ENCODE data around the gene MBP.

The MBP gene

DNA sequence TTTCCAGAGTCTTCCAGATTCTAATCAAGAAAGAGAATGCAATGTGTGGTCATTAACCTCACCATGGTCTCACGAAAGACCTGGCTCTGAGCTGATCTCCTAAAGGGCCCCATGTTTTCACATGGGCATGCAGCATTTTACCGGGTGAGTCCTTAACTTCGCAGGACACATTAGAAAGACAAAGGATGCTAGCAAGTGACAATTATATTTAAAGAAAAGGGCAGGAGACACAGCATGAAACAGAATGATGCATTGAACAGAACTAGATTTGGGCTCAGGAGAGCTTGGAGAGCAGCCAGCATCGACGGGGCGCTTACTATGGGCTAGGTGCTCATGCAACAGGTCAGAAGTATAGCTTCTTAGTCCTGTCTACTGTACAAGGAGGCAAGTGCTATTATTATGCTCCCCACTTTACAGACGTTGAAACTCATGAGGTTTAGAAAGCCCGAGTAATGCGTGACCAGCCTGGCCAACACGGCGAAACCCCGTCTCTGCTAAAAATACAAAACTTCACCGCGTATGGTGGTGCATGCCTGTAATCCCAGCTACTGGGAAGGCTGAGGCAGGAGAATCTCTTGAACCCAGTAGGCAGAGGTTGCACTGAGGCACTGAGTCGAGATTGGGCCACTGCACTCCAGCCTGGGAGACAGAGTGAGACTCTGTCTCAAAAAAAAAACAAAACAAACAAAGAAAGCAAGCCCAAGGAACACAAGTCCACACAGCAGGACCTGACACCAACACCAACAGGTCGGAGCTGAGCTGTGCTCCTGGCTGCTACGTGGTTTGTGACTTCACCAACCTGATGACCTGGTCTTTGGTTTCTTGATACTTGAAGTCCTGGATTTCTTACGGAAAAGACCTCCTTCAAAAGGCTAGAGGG lies 16.1 kb downstream of the MBP start:
- DNase-seq (ENCODE audit: extremely low read depth in 1 of 2, low read depth in 1 of 2): no peak

DNA sequence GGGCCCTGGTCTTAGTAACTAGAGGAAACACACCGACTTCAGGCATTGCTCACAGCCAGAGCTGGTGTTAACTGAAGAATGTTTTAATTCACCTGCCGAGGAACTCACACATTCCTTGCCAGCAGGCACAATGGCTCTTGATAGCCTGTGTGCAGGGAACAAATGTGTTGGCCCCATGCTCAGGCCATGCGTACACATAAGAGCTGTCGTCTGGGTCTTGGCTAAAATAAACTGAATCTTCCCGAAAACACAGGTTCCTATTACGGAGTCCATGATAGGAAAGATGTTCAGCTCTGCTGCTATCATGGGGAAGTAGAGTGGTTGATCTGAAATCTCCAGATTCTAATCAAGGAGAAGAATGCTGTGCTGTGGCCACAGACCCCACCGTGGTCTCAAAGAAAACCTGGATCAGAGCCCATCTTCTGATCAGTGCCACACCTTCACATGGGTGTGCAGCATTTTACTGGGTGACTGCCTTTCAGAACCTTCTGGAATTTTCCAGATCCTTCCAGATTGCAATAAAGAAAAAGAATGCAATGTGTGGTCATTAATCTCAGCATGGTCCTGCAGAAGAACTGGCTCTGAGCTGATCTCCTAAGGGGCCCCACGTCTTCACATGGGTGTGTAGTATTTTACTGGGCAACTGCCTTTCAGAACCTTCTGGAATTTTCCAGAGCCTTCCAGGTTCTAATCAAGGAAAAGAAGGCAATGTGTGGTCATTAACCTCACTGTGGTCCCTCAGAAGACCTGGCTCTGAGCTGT lies 17.2 kb downstream of the MBP start:
- DNase-seq (ENCODE audit: extremely low read depth in 1 of 2, low read depth in 1 of 2): no peak

DNA sequence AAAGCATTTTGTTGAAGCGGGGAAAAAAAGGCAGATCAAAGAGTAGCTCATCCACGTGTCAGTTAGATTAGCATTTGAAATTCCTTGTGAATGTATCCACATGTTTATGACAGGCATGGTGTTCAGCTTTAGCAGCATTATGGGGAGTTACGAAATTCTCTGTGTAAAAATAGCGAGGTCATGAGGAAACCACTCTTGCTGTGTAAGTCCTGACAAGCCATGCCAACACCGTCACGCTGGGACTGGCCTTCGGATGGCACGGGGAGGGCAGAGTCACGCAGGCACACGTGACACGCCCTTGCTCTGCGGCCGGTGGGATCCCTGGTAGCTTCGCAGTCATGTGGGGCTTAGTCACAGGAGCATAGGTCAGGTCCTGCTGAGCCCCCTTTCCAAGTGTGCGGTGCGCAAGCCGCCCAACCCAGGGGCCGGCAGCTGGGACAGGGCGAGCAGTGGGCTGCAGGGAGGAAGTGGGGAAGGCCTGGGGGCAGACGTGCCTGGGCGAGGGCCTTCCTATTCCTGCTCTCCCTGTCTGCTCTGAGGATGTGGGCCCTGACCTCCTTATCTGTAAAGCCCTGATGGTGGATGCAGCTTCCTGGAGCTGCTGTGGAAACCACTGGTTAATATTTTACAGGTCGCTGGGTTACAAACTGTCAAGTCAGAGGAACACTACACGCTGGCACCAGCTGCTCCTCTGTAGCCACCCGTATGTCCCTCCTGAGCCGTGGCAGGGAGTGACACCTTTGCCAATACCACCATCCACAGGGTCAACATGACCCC lies 18.0 kb downstream of the MBP start:
- DNase-seq (ENCODE audit: extremely low read depth in 1 of 2, low read depth in 1 of 2): peak in 1 of 2 donors; percentile 20

DNA sequence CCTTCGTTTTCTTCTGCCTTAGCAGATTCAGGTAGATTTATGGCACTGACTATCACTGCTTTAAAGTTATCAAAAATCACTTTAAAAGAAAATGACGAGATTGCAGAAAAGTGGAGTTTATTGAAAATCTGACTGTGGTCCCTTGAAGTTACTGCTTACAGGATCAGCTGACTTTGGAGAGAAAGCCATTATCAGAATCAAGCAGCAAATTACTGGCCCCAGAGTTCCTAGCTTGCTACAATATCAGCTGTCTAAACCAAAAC lies 18.5 kb downstream of the MBP start:
- no peak for DNase-seq (ENCODE audit: extremely low read depth in 1 of 2, low read depth in 1 of 2)

DNA sequence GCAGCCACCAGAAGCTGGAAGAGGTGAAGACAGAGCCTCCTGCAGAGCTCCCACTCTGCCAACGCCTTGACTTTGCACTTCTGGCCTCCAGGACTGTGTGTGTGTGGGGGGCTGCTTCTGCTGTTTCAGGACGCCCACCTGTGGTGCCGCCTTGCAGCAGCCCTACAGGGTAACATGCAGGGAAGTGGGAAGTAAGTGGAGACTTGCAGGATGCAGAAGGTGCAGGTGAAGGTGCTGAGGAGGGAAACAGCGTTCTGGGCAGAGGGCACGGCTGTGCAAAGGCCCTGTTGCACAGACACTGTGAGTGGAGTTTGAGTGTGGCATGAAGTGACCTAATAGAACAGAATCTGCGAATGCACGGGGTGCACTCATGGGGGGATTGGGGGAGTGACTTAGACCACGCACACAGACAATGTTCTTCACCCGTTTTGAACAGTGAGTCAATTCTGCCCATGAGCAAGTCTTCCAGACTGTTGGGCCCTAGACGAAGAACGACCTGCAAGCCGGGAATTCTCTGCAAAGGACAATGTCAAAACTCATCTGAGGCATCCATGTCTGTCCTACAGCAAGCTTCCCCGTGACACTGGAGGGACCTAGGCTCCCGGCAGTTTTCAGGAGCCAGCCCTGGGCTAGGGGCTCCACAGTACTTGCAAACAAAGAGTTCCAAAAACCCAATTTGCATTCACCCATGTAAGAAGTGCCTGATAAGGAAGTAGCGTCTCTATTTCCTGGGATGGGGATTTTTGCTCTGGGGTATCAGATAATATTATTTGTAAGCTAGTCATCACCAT lies 19.0 kb downstream of the MBP start:
- DNase-seq (ENCODE audit: extremely low read depth in 1 of 2, low read depth in 1 of 2): no peak

DNA sequence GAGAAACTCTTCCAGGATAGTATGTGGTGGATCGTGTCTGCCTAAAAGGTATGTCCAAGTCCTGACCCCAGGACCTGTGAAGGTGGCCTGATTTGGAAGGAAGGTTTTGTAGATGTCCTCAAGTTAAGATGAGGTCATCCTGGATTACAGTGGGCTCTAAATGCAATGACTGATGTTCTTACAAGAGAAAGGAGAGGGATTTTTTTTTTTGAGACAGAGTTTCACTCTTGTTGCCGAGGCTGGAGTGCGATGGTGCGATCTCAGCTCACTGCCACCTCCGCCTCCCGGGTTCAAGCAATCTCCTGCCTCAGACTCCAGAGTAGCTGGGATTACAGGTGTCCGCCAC lies 19.9 kb downstream of the MBP start:
- DNase-seq (ENCODE audit: extremely low read depth in 1 of 2, low read depth in 1 of 2): no peak

DNA sequence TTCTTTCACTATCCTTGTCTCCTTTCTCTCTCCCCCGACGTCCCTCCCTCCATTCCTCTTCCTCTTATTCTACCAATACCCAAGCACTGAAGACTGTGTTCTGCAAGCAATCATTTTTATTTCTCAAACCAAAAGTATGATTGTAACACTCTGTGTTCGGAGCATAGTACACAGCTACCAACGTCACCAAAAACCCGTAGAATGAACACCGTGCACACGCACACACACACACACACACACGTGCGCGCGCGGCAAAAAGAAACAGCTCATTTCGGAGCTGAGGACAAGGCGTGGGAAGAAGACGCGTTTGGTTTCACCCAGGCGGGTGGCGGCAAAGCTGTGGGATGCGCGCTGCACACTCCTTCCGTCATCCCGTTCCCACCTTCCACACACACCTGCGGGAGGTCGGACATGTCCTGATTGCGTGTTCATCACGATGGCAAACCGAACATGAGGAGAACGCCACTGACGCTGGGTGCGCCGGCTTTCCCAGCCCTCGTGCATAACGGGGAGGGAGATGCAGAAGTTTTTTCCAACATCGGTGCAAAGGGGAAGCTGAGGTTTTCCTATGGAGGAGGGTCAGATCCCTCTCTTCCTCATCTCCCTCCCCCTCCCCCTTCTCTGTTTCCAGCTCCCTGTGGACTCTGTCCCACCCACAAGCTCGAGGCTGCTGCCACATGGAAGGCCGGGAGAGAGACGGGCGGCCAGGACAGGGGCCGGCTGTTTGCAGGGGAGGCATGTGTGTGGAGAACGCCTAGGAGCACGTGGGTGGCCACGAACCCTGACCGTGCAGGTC lies 20.4 kb downstream of the MBP start:
- DNase-seq (ENCODE audit: extremely low read depth in 1 of 2, low read depth in 1 of 2): no peak

DNA sequence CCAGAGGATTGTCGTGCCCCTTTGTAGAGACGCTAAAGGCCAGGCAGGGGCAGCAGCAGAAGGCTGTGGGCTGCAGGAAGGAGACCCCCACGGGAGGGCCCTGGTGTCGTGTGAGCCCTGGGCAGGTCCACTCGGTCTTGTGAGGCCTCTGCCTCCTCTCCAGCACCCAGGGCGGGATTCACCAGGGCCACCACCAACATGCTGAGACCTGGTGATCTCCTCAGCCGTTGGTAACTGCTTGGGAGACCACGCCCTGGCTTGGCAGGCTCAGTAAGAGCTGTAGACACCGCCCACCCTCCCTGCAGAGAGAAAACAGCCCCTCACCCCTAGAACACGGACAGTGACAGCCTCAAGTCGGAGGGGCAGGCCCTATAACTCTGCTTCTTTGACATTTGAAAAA lies 21.1 kb downstream of the MBP start:
- DNase-seq (ENCODE audit: extremely low read depth in 1 of 2, low read depth in 1 of 2): no peak

DNA sequence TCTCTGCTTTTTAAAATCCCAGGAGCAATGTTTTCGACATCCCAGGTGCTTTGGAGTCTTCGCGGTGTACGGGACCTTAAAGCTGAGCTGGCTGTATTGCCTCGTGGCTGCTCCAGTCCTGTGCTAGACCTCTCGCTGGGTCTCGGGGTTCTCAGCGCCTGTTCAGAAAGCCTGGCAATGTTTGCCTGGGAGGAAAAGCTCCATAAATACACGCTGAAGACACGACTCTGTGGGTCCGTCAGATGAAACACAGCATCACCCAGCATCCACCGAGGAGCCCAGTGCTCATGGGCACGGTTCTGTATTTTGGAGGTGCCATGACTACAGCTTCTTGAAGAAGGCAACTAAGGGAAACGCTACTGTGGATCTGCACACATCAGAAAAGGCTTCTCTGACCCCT lies 21.6 kb downstream of the MBP start:
- DNase-seq (ENCODE audit: extremely low read depth in 1 of 2, low read depth in 1 of 2): no peak

DNA sequence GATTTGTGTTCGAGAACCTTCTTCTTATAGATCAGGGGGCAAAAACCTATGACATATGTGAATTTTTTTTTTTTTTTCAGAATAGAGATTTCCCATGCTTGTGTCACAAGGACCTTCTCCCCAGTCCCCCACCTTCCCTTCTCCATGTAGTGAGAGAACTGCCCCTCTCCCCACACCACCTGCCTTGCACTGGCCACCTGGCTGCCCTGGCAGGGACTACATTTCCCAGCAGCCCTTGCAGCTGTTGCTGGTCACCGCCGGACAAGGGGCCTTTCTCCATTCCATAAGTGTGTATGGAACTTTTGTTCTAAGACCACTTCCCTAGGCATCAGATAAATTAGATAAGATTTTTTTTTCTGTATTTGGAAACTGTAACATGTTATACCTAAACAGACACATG lies 22.2 kb downstream of the MBP start:
- no peak for DNase-seq (ENCODE audit: extremely low read depth in 1 of 2, low read depth in 1 of 2)

DNA sequence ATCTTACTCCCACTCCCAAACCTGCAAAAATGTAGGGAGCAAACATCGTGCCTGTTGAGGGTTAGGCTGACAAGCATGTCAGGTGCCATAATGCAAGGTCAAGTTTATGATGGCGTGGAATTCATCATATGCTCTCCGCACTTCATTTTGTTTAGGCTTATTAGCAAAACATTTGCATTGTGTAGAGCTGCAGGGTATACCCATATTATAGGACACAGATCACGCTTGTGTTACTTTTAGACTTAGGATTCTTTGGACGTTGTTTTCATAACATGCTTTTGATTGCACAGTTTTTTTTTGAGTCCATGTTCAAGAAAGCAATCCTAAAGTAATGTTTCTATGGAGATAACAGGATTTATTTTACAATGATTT lies 22.9 kb downstream of the MBP start:
- DNase-seq (ENCODE audit: extremely low read depth in 1 of 2, low read depth in 1 of 2): no peak

DNA sequence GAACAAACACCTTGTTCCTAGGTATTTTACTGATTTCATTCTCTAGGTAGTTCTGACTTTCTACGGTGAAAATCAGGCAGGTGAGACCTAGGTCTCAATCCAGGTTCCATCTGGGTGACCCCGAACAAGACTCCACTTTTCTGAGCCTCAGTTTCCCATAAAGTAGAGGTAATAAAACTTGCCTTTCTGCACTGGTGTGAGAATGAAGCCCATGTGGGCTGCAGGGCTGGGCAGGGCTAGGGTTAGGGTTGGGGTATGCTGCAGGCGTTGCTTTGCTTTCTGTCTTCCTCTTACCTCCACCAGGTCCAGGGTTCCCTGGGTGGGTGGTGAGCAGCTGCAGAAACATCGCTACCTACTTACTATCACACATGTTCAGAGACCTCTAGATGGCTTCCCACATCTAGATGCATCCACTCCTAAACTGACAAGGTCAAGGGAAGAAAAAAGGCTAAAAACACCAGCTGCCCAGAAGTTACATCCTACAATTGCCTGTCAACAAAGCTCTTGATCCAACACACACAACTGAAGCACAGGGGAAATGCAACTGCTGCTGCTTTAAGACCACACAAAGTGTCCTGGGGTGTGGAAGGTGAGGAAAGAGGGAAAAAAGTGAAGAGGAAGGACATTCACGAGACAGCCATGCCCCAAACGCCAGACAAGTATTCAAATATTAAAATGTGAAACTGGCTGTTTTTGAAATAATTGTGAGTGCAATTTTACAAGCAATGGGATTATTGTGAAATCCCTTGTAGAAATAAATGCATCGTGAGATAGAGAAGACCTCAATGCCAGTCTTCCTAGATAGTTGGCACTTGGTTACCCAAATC lies 23.5 kb downstream of the MBP start:
- no peak for DNase-seq (ENCODE audit: extremely low read depth in 1 of 2, low read depth in 1 of 2)

DNA sequence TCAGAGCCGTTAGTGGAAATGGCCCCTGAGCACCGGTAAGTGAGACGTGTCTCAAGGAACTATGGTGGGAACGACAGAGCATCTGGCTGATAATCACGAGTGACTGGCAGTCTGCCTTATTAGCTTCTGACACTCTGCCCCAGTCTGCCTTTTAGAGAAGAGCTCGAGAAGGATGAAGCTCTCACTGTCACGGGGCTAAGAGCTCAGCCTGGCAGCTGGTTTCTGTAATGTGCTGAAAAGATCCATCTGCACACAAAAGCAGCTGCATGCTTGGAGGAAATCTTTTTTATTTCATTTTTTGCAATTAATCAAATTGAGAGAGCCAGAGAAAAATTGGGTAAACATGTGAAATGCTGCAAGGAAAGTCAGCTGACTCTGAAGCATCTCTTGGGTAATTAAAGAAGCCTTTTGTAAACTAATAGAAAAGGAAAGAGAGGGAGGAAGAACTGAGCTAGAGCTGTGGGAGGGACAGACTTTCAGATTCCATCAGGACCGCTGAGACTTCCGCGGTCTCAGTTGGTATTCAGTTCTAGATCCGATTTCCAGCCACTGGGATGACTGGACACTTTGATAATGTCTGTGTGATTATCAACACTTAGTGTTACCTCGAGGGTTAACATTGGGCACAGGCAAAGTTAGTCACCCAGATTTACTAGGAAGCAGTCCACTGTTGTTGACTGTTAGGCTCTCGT lies 24.4 kb downstream of the MBP start:
- DNase-seq (ENCODE audit: extremely low read depth in 1 of 2, low read depth in 1 of 2): peak in 1 of 2 donors; percentile 43

DNA sequence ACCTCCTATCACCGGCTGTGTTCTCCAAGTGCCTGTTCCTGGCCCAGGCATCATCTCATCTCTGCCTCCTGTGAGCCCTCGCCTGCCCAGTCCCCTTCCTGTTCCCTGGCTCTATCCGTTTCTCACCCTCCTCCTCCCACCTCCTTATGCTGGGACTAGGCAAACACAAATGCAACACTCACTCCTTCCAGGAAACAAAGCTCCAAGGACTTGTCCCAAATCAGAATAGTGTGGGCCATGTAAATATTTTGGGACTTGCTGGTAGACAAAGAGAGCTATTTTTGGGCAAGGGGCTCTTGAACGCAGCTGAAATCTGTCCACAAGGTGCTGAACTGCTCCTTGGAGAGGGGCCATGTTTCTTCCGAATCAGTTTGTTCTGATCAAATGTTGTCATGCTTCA lies 25.3 kb downstream of the MBP start:
- no peak for DNase-seq (ENCODE audit: extremely low read depth in 1 of 2, low read depth in 1 of 2)

DNA sequence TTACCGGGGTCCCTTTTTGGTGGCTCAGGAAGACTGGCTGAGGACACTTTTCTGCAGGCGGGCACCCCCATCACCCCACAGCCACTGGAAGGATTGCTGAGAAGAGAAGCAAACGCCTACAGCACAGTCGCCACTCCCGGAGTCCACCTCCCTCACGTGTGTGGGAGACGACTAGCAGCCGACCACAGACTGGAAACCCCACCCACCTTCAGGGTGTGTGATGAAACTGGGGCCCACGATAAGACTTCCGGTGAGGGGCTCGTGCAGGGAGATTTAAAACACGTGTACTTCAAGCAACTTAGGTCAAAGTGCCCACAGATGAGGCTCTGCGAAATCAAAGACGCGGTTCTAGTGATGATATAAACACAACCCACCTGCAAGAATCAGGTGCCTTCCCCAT lies 26.3 kb downstream of the MBP start:
- DNase-seq (ENCODE audit: extremely low read depth in 1 of 2, low read depth in 1 of 2): peak in 1 of 2 donors; percentile 70

DNA sequence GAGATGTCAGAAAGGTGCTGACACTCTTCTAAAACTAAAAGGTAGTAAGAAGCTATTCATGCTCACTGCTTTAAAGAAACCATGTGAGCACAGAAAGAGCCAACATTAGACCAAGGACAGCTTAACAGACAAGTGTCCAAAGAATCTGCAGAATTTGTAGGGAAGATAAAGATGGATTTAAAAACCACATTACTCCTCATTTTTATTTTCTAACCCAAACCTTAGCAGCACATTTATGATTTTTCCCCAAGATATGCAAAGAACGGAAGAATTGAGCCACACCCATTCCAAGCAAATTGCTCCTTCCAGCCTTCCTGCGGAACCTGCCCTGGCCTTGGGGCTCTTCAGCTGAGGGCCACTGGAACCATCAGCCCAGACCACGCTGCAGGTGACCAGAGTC lies 26.9 kb downstream of the MBP start:
- DNase-seq (ENCODE audit: extremely low read depth in 1 of 2, low read depth in 1 of 2): no peak

DNA sequence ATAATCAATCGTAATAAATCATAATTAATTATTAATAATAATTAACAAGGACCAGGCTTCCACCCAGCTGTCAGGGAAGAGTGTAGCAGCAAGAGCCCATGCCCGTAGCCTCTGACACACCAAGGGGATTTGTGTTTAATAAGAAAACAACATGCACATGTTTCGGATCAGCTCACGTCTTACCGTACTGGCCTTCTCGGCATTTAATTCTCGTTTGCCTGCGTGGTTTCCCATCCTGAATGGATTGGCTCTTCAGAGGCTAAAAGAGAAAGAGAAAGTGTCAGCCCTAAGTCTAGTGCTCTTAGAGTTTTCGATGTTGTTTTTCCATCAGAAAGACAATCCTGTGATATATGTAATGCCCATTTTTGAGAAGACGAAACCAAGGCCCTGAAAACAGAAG lies 27.6 kb downstream of the MBP start:
- no peak for DNase-seq (ENCODE audit: extremely low read depth in 1 of 2, low read depth in 1 of 2)

DNA sequence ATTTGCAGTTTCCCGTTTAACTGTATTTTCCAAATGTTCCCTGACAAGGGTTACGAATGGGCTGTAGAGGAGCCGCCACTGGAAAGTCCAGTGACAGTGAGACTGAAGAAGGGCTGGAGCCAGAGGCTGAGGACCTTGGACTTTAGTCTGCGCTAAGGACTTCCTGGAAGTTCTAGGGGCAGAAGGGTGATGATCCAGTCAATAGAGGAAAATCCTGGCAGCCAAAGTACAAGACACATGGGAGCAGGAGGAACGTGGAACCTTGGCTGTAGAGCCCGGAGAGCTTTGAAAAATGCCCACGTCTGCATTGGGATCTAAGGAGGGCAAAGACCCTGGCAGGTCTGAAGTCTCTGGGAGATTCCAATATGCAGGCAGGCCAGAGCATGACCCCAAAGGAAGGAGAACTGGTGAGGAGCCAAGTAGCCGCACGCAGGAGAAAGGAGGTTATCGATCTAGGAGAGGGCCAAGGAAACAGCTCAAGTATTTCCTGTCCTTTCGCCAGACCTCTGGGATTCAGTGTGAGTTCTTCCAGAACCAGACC lies 28.5 kb downstream of the MBP start:
- no peak for DNase-seq (ENCODE audit: extremely low read depth in 1 of 2, low read depth in 1 of 2)

Data from stimulated activated CD8-positive, alpha-beta memory T cell treated with anti-CD3 and anti-CD28 coated beads, Interleukin-7, amount 100 ng/mL, for 48 hours (primary cell).